Prostate gland (tissue), 2 donors: ENCODE measurements around the gene STMP1.

ENCODE experiments used
- POLR2A ChIP-seq: fragments of 450-650 bp; IDR thresholded peaks from one replicate; pipeline ENCODE4 v1.6.1; 2016; ENCODE audit warnings: antibody characterized with exemption, mild to moderate bottlenecking
- POLR2AphosphoS5 ChIP-seq: sonication (generic); formaldehyde crosslinking; IDR thresholded peaks from one replicate; pipeline ENCODE4 v1.6.1; 2017; ENCODE audit warnings: antibody characterized with exemption
- TF ChIP-seq, protein P1 (sequence below), 4 experiments: fragments of 200-600 bp in 2 of 4; fragments of 450-650 bp in 2 of 4; sonication (generic) in 2 of 4; IDR thresholded peaks; 1 replicate in 3 of 4; 2 replicates in 1 of 4; pipeline ENCODE4 v1.5.1; 2016 to 2019; ENCODE audit warnings: antibody characterized with exemption in 4 of 4, mild to moderate bottlenecking in 2 of 4, moderate library complexity in 2 of 4

DNA sequence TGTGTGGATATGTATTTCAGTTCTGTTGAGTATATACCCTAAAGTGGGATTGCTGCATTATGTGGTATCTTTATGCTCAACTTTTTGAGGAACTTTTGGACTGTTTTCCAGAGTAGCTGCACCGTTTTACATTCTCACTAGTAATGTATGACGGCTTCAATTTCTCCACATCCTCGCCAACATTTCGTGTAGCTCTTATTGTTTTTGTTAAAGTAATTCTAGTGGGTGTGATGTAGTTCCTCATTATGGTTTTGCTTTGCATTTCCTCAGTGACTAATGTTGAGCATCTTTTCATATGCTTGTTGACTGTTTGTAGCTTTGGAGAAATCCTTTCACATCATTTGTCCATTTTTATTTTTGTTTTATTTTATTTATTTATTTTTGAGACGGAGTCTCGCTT, 4.5 kb downstream of the STMP1 start:
- TF ChIP-seq, protein P1, sequence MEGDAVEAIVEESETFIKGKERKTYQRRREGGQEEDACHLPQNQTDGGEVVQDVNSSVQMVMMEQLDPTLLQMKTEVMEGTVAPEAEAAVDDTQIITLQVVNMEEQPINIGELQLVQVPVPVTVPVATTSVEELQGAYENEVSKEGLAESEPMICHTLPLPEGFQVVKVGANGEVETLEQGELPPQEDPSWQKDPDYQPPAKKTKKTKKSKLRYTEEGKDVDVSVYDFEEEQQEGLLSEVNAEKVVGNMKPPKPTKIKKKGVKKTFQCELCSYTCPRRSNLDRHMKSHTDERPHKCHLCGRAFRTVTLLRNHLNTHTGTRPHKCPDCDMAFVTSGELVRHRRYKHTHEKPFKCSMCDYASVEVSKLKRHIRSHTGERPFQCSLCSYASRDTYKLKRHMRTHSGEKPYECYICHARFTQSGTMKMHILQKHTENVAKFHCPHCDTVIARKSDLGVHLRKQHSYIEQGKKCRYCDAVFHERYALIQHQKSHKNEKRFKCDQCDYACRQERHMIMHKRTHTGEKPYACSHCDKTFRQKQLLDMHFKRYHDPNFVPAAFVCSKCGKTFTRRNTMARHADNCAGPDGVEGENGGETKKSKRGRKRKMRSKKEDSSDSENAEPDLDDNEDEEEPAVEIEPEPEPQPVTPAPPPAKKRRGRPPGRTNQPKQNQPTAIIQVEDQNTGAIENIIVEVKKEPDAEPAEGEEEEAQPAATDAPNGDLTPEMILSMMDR (IDR thresholded peaks at IDR 0.05): no peak
- TF ChIP-seq POLR2AphosphoS5: no peak
- TF ChIP-seq POLR2A: no peak
